ENCODE results near the gene ZNF219. TPM values are rescaled to one million over a fixed set of nuclear protein-coding genes. Genes with fewer than 3 reads are reported as not detected.

ZNF219 gene
- total and polyA plus RNA-seq, 2 of the 13 experiments (the other 11 are each of a cell fraction or from before 2014, with no cell fraction given), result 34.5 to 36.6 TPM

GRCh38 chr14:21106498-21107282, 8.2 kb upstream of the ZNF219 start (continued):
- peak; percentile 86 for TF ChIP-seq CREB1 (IDR thresholded peaks at IDR 0.05)
- TF ChIP-seq CREB1 (CRISPR knock-in tag; IDR thresholded peaks at IDR 0.05), result peak; percentile 47; the same call in 1 of the 2 replicates
- no peak for TF ChIP-seq ZNF337 (CRISPR knock-in tag; IDR thresholded peaks at IDR 0.05; ENCODE audit: borderline replicate concordance, low read depth)
- no peak for TF ChIP-seq PCBP1 (IDR thresholded peaks at IDR 0.05; ENCODE audit: borderline replicate concordance, low read depth, low read length)
- TF ChIP-seq ASH2L (IDR thresholded peaks at IDR 0.05; ENCODE audit: insufficient read length, low read depth, low read length), result peak; percentile 54
- no peak for TF ChIP-seq PBX2 (CRISPR knock-in tag; IDR thresholded peaks at IDR 0.05)
- TF ChIP-seq ZNF232 (CRISPR knock-in tag; IDR thresholded peaks at IDR 0.05; ENCODE audit: borderline replicate concordance), result no peak
- TF ChIP-seq FOXK2 (IDR thresholded peaks at IDR 0.05), result no peak
- peak; percentile 69; the same call in 1 of the 2 replicates for TF ChIP-seq ZNF264 (CRISPR knock-in tag; IDR thresholded peaks at IDR 0.05)
- no peak for TF ChIP-seq KDM1A (CRISPR knock-in tag; IDR thresholded peaks at IDR 0.05)
- TF ChIP-seq ZNF556 (CRISPR knock-in tag; IDR thresholded peaks at IDR 0.05; ENCODE audit: borderline replicate concordance), result peak; percentile 74; the same call in 1 of the 2 replicates
- peak; percentile 53; the same call in 1 of the 2 replicates for TF ChIP-seq ZNF234 (CRISPR knock-in tag; conservative IDR thresholded peaks at IDR 0.05)
- no peak for TF ChIP-seq TBL1XR1 (IDR thresholded peaks at IDR 0.05; ENCODE audit: borderline replicate concordance, low read length, partially characterized antibody)
- no peak for TF ChIP-seq CHD2 (IDR thresholded peaks at IDR 0.05; ENCODE audit: low read depth, low read length)
- no peak for TF ChIP-seq ZNF20 (CRISPR knock-in tag; IDR thresholded peaks at IDR 0.05)
- TF ChIP-seq CHCHD3 (CRISPR knock-in tag; IDR thresholded peaks at IDR 0.05), result no peak
- TF ChIP-seq SALL1 (CRISPR knock-in tag; IDR thresholded peaks at IDR 0.05), result peak; percentile 74
- no peak; the same call in 1 of the 2 replicates for TF ChIP-seq SSRP1 (CRISPR knock-in tag; IDR thresholded peaks at IDR 0.05)
- TF ChIP-seq SIX1 (CRISPR knock-in tag; IDR thresholded peaks at IDR 0.05; ENCODE audit: borderline replicate concordance), result no peak
- TF ChIP-seq ZNF672 (CRISPR knock-in tag; IDR thresholded peaks at IDR 0.05), result no peak
- 0 out of 2 replicates have a peak, but pooled peaks have one; percentile 19 for TF ChIP-seq LBX2 (CRISPR knock-in tag; IDR thresholded peaks at IDR 0.05; ENCODE audit: borderline replicate concordance)
- TF ChIP-seq ZBTB26 (CRISPR knock-in tag; IDR thresholded peaks at IDR 0.05; ENCODE audit: borderline replicate concordance), result no peak
- TF ChIP-seq POGK (CRISPR knock-in tag; conservative IDR thresholded peaks at IDR 0.05), result 0 out of 2 replicates have a peak, but pooled peaks have one; percentile 27
- TF ChIP-seq FOXP1 (IDR thresholded peaks at IDR 0.05), result no peak
- no peak for TF ChIP-seq FOXP1 (CRISPR knock-in tag; IDR thresholded peaks at IDR 0.05)
- peak; percentile 75 for TF ChIP-seq IKZF5 (CRISPR knock-in tag; IDR thresholded peaks at IDR 0.05)

All from HepG2 (cell line).